Measurements from ENCODE around the gene KIAA1328.

The KIAA1328 gene

GRCh38 chr18:36947820-36948348 is 119.0 kb downstream of the KIAA1328 start:
- DNase-seq (ENCODE audit: low read depth in 1 of 2, low spot score in 1 of 2), result no peak

- no peak for DNase-seq (ENCODE audit: low read depth in 1 of 2, low spot score in 1 of 2)
Observed at GRCh38 chr18:36950282-36950681, 121.4 kb downstream of the KIAA1328 start.

- DNase-seq (ENCODE audit: low read depth in 1 of 2, low spot score in 1 of 2), result no peak
Observed at GRCh38 chr18:36950960-36951359, 122.0 kb downstream of the KIAA1328 start.

- DNase-seq (ENCODE audit: low read depth in 1 of 2, low spot score in 1 of 2), result no peak
Observed at GRCh38 chr18:36953047-36953446, 124.1 kb downstream of the KIAA1328 start.

GRCh38 chr18:36960038-36960437 is 131.1 kb downstream of the KIAA1328 start:
- no peak for DNase-seq (ENCODE audit: low read depth in 1 of 2, low spot score in 1 of 2)

- no peak for DNase-seq (ENCODE audit: low read depth in 1 of 2, low spot score in 1 of 2)
Observed at GRCh38 chr18:36963464-36963863, 134.5 kb downstream of the KIAA1328 start.

- DNase-seq (ENCODE audit: low read depth in 1 of 2, low spot score in 1 of 2), result no peak
Observed at GRCh38 chr18:36974686-36975085, 145.8 kb downstream of the KIAA1328 start.

- no peak for DNase-seq (ENCODE audit: low read depth in 1 of 2, low spot score in 1 of 2)
Observed at GRCh38 chr18:36977121-36977520, 148.2 kb downstream of the KIAA1328 start.

GRCh38 chr18:36993068-36993467 is 164.1 kb downstream of the KIAA1328 start:
- DNase-seq (ENCODE audit: low read depth in 1 of 2, low spot score in 1 of 2), result no peak

- DNase-seq (ENCODE audit: low read depth in 1 of 2, low spot score in 1 of 2), result no peak
Observed at GRCh38 chr18:37006742-37007141, 177.8 kb downstream of the KIAA1328 start.

GRCh38 chr18:37012452-37012851 is 183.5 kb downstream of the KIAA1328 start:
- DNase-seq (ENCODE audit: low read depth in 1 of 2, low spot score in 1 of 2), result no peak

- DNase-seq (ENCODE audit: low read depth in 1 of 2, low spot score in 1 of 2), result no peak
Observed at GRCh38 chr18:37019157-37019827, 190.4 kb downstream of the KIAA1328 start.

GRCh38 chr18:37033419-37033818 is 204.5 kb downstream of the KIAA1328 start:
- no peak for DNase-seq (ENCODE audit: low read depth in 1 of 2, low spot score in 1 of 2)

- no peak for DNase-seq (ENCODE audit: low read depth in 1 of 2, low spot score in 1 of 2)
Observed at GRCh38 chr18:37042381-37042780, 213.5 kb downstream of the KIAA1328 start.

GRCh38 chr18:37055137-37055802 is 226.3 kb downstream of the KIAA1328 start:
- DNase-seq (ENCODE audit: low read depth in 1 of 2, low spot score in 1 of 2), result no peak

GRCh38 chr18:37064187-37064586 is 235.3 kb downstream of the KIAA1328 start:
- DNase-seq (ENCODE audit: low read depth in 1 of 2, low spot score in 1 of 2), result no peak

GRCh38 chr18:37065254-37065653 is 236.3 kb downstream of the KIAA1328 start:
- DNase-seq (ENCODE audit: low read depth in 1 of 2, low spot score in 1 of 2), result no peak

- DNase-seq (ENCODE audit: low read depth in 1 of 2, low spot score in 1 of 2), result no peak
Observed at GRCh38 chr18:37084912-37085311, 256.0 kb downstream of the KIAA1328 start.

- DNase-seq (ENCODE audit: low read depth in 1 of 2, low spot score in 1 of 2), result no peak
Observed at GRCh38 chr18:37085362-37085761, 256.4 kb downstream of the KIAA1328 start.

GRCh38 chr18:37107748-37108522 is 279.0 kb downstream of the KIAA1328 start:
- DNase-seq (ENCODE audit: low read depth in 1 of 2, low spot score in 1 of 2), result no peak

- no peak for DNase-seq (ENCODE audit: low read depth in 1 of 2, low spot score in 1 of 2)
Observed at GRCh38 chr18:37122877-37123276, 293.9 kb downstream of the KIAA1328 start.

GRCh38 chr18:37124516-37124915 is 295.6 kb downstream of the KIAA1328 start:
- no peak for DNase-seq (ENCODE audit: low read depth in 1 of 2, low spot score in 1 of 2)

Data from activated CD4-positive, alpha-beta T cell treated with anti-CD3 and anti-CD28 coated beads, Interleukin-2, amount 50 U/mL, for 24 hours (primary cell).